Cardiac muscle cell (in vitro differentiated cells and primary cell): Measurements from ENCODE around the gene CD52. TPM values are rescaled to one million over a fixed set of nuclear protein-coding genes. Genes with fewer than 3 reads are reported as not detected.

ENCODE experiments used
- DNase-seq, 2 donors: peaks; one replicate each; pipeline versions ENCODE4 v3.0.0 to v3.0.0-alpha.2; 2010 to 2017; ENCODE audit warnings: low read depth in 1 of 2, low spot score in 1 of 2
- H3K27ac ChIP-seq: fragments of 200-600 bp; sonication (generic); 2 replicates; pipeline ENCODE4 v1.5.1; 2016
- H3K27me3 ChIP-seq: fragments of 200-600 bp; sonication (generic); 2 replicates; pipeline ENCODE4 v1.6.0; 2016; ENCODE audit warnings: control low read depth
- H3K36me3 ChIP-seq: fragments of 200-600 bp; sonication (generic); 2 replicates; pipeline ENCODE4 v1.5.1; 2016; ENCODE audit warnings: control low read depth
- H3K4me1 ChIP-seq: fragments of 200-600 bp; sonication (generic); 2 replicates; pipeline ENCODE4 v1.8.1; 2017; ENCODE audit warnings: low read depth, mild to moderate bottlenecking, mixed run types
- H3K4me3 ChIP-seq: fragments of 200-600 bp; sonication (generic); 2 replicates; pipeline ENCODE4 v1.5.1; 2016; ENCODE audit warnings: mild to moderate bottlenecking
- H3K9me3 ChIP-seq: fragments of 200-600 bp; sonication (generic); 2 replicates; pipeline ENCODE4 v1.5.1; 2017; ENCODE audit warnings: low read depth, mild to moderate bottlenecking, control low read depth
- CTCF ChIP-seq: IDR thresholded peaks from 2 replicates; pipeline ENCODE4 v1.5.1; 2012; ENCODE audit warnings: low read depth, mild to moderate bottlenecking, low read length
- polyA plus RNA-seq: library from polyadenylated mRNA; unstranded; fragments of >200 nt; fragmentation: Nextera tagmentation; extraction: Ambion mirVana; gene quantifications from 2 replicates; pipeline ENCODE4 v1.2.1, GENCODE V29; 2016
- total RNA-seq: library from RNA; depleted of rRNA; stranded (reverse); fragments of >200 nt; gene quantifications from 2 replicates; pipeline ENCODE4 v1.2.3, GENCODE V29; 2016

The CD52 gene
- total and polyA plus RNA-seq, 2 experiments from 2014 or later, result 3.3 TPM; not detected in 1

- Histone ChIP-seq H3K27me3 (no peaks in the 10 kb centered on the region), H3K9me3 (no peaks in the 10 kb centered on the region), H3K36me3 (no peaks in the 10 kb centered on the region), H3K4me3 (no peak overlapping the region), H3K27ac (no peak overlapping the region), H3K4me1 (no peaks in the 10 kb centered on the region)
- DNase-seq, result no peak
- TF ChIP-seq CTCF, result no peak
Observed at GRCh38 chr1:26314501-26314900, 3.3 kb upstream of the CD52 start.

GRCh38 chr1:26315874-26316850 is 1.6 kb upstream of the CD52 start:
- no peak for DNase-seq
- no peaks in the 10 kb centered on the region for H3K27me3 ChIP-seq
- no peak for TF ChIP-seq CTCF
- no peaks in the 10 kb centered on the region for H3K36me3 ChIP-seq
- H3K4me1 ChIP-seq, result no peaks in the 10 kb centered on the region
- H3K4me3 ChIP-seq, result no peak overlapping the region
- no peak overlapping the region for H3K27ac ChIP-seq
- H3K9me3 ChIP-seq, result no peaks in the 10 kb centered on the region

DNA sequence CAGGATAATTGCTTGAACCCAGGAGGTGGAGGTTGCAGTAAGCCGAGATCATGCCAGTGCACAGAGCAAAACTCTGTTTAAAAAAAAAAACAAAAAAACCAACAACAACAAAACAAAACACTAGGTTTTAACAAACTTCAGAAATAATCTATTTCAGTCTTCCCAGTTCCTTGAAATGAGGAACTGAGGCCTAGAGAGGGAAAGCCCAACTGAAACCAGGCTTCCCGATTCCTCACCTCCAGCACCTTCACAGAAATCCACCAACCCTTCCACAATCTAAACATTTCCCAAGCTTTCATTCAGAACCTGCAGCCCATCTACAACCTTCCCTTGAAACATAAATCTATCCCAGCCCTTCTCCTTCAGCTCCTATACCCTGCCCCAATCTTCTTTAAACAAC is 612 bp upstream of the CD52 start:
- H3K27ac ChIP-seq, result no peak overlapping the region
- TF ChIP-seq CTCF, result no peak
- DNase-seq, result no peak
- H3K4me3 ChIP-seq, result no peak overlapping the region
- no peaks in the 10 kb centered on the region for H3K4me1 ChIP-seq
- H3K27me3 ChIP-seq, result no peaks in the 10 kb centered on the region
- H3K36me3 ChIP-seq, result no peaks in the 10 kb centered on the region
- H3K9me3 ChIP-seq, result no peaks in the 10 kb centered on the region

GRCh38 chr1:26318338-26319064 is 743 bp downstream of the CD52 start:
- H3K9me3 ChIP-seq, result no peaks in the 10 kb centered on the region
- DNase-seq, result no peak
- no peaks in the 10 kb centered on the region for H3K4me1 ChIP-seq
- no peaks in the 10 kb centered on the region for H3K36me3 ChIP-seq
- no peaks in the 10 kb centered on the region for H3K27me3 ChIP-seq
- no peak for TF ChIP-seq CTCF
- H3K27ac ChIP-seq, result no peak overlapping the region
- H3K4me3 ChIP-seq, result no peak overlapping the region

GRCh38 chr1:26320896-26321295 is 3.1 kb downstream of the CD52 start:
- Histone ChIP-seq H3K27me3 (no peaks in the 10 kb centered on the region), H3K36me3 (no peaks in the 10 kb centered on the region)
- no peak for DNase-seq

More at GRCh38 chr1:26320896-26321295, 3.1 kb downstream of the CD52 start:
- no peaks in the 10 kb centered on the region for H3K9me3 ChIP-seq
- H3K4me3 ChIP-seq, result no peak overlapping the region
- H3K4me1 ChIP-seq, result no peaks in the 10 kb centered on the region
- no peak overlapping the region for H3K27ac ChIP-seq
- TF ChIP-seq CTCF, result no peak
